A673 (cell line): ENCODE results near the gene ADGRL3. TPM values are rescaled to one million over a fixed set of nuclear protein-coding genes. Genes with fewer than 3 reads are reported as not detected.

Experiments used
- BruUV-seq: library from RNA; stranded (reverse); fragments of 400-500 nt; replicated peaks from 2 replicates; lab custom pipeline; 2021; lab: Mats Ljungman, UMichigan
- CTCF ChIA-PET: fragments of 300-600 bp; sonication (Branson Sonifier 250); formaldehyde crosslinking; loops from one replicate; lab custom pipeline; 2022; ENCODE audit warnings: antibody characterized with exemption; lab: Charles Lee
- POLR2A ChIA-PET: fragments of 300-600 bp; sonication (Branson Sonifier 250); formaldehyde crosslinking; loops from one replicate; lab custom pipeline; 2022; ENCODE audit warnings: antibody characterized with exemption; ENCODE audit not compliant: low non-redundant PET; lab: Charles Lee
- DNase-seq: peaks from one replicate; pipeline ENCODE4 v3.0.0-alpha.2; 2015; ENCODE audit warnings: low spot score
- H3K27ac ChIP-seq: fragments of 200-600 bp; sonication (generic); 2 replicates; pipeline ENCODE4 v1.5.1; 2016; ENCODE audit warnings: mixed run types, low read depth, mild to moderate bottlenecking, mixed read lengths, antibody characterized with exemption, low read length; ENCODE audit not compliant: poor library complexity, severe bottlenecking
- H3K27me3 ChIP-seq: fragments of 200-600 bp; sonication (generic); replicated peaks from 2 replicates; pipeline ENCODE4 v1.6.1; 2017; ENCODE audit warnings: mixed run types, low read depth, mild to moderate bottlenecking, mixed read lengths, antibody characterized with exemption, low read length; ENCODE audit not compliant: insufficient read depth, poor library complexity
- H3K36me3 ChIP-seq: fragments of 200-600 bp; sonication (generic); 2 replicates; pipeline ENCODE4 v1.6.1; 2016; ENCODE audit warnings: mixed run types, mild to moderate bottlenecking, mixed read lengths, antibody characterized with exemption, low read length; ENCODE audit not compliant: insufficient read depth, poor library complexity, severe bottlenecking
- H3K4me1 ChIP-seq: fragments of 200-600 bp; sonication (generic); 2 replicates; pipeline ENCODE4 v1.6.1; 2017; ENCODE audit warnings: mixed run types, mild to moderate bottlenecking, mixed read lengths, antibody characterized with exemption, low read length; ENCODE audit not compliant: insufficient read depth, poor library complexity, severe bottlenecking
- H3K4me3 ChIP-seq: fragments of 200-600 bp; sonication (generic); 2 replicates; pipeline ENCODE4 v1.5.1; 2016; ENCODE audit warnings: low read depth, mixed run types, mild to moderate bottlenecking, mixed read lengths, low read length; ENCODE audit not compliant: poor library complexity, severe bottlenecking
- H3K9me3 ChIP-seq: fragments of 200-600 bp; sonication (generic); 2 replicates; pipeline ENCODE4 v1.6.1; 2016; ENCODE audit warnings: mixed run types, low read depth, mild to moderate bottlenecking, mixed read lengths, antibody characterized with exemption, low read length; ENCODE audit not compliant: poor library complexity, severe bottlenecking
- EZH2 ChIP-seq: fragments of 200-600 bp; sonication (generic); IDR thresholded peaks from 2 replicates; pipeline ENCODE4 v1.6.1; 2017; ENCODE audit warnings: borderline replicate concordance, low read depth, mild to moderate bottlenecking, mixed read lengths, antibody characterized with exemption, low read length; ENCODE audit not compliant: poor library complexity, severe bottlenecking
- intact Hi-C: fragments of 100-400 bp; cut with micrococcal nuclease; formaldehyde crosslinking; loops from one replicate; pipeline ENCODE4 v1.10.0; 2022; ENCODE audit not compliant: unreplicated experiment
- total RNA-seq: library from RNA; stranded (reverse); gene quantifications from 2 replicates; pipeline ENCODE4 v1.2.3, GENCODE V29; 2021
- TF ChIP-seq, protein P1 (sequence below): fragments of 300-800, 200-600 bp; sonication (generic); conservative IDR thresholded peaks from 2 replicates; pipeline ENCODE4 v1.5.1; 2017; ENCODE audit warnings: low read depth, mild to moderate bottlenecking, antibody characterized with exemption, low read length, moderate library complexity, mixed read lengths

The ADGRL3 gene
- total RNA-seq, 1 experiment from 2014 or later = not detected

DNA sequence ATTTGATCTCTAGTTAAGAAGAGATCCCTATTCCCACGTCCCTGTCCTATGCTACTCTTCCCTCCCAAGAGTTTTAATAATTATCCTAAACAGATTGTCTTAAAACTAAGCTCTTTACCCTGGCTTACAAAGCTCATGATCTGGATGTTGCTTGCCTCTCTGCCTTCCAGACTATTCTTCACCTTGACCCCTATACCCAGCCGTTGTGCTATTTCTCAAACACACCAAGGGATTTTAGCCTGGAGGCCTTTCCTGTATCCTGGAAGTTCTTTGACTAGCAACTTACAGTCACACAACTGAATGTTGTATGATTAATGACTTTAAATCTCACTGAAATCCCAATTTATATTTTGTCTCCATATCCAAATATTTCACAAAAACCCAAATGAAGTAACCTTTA lies 314.9 kb downstream of the ADGRL3 start:
- POLR2A ChIA-PET = no interaction called here
- intact Hi-C loops = no loop called here
- TF ChIP-seq, protein P1, sequence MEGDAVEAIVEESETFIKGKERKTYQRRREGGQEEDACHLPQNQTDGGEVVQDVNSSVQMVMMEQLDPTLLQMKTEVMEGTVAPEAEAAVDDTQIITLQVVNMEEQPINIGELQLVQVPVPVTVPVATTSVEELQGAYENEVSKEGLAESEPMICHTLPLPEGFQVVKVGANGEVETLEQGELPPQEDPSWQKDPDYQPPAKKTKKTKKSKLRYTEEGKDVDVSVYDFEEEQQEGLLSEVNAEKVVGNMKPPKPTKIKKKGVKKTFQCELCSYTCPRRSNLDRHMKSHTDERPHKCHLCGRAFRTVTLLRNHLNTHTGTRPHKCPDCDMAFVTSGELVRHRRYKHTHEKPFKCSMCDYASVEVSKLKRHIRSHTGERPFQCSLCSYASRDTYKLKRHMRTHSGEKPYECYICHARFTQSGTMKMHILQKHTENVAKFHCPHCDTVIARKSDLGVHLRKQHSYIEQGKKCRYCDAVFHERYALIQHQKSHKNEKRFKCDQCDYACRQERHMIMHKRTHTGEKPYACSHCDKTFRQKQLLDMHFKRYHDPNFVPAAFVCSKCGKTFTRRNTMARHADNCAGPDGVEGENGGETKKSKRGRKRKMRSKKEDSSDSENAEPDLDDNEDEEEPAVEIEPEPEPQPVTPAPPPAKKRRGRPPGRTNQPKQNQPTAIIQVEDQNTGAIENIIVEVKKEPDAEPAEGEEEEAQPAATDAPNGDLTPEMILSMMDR = no peak
- TF ChIP-seq EZH2 = no peak
- Histone ChIP-seq H3K4me3 (no peak overlapping the region), H3K36me3 (no peaks in the 10 kb centered on the region), H3K4me1 (no peaks in the 10 kb centered on the region), H3K9me3 (no peaks in the 10 kb centered on the region), H3K27me3 (no peaks in the 10 kb centered on the region), H3K27ac (no peak overlapping the region)
- CTCF ChIA-PET = no interaction called here
- no TSS peak for BruUV-seq
- no peak for DNase-seq

DNA sequence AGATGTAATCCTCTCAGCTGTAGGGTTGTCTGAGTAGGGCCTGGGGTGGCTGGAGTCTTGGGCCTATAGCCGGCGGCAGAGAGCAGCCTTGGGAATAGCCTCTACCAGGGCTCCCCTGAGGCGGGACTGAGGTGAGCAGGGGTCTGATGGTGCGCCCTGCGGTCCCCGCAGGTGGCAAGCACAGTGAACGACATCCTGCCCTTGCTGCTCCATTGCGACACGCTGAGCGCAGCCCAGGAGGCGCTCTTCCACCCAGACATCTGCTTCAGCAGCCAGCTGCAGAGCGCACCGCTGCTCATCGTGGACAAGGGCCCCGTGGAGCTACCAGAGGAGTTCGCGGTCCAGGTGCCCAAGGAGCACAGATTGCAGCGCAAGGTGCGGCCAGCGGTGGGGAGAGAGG lies 317.0 kb downstream of the ADGRL3 start:
- TF ChIP-seq EZH2 = no peak
- TF ChIP-seq, protein P1 = no peak
- no peaks in the 10 kb centered on the region for H3K9me3 ChIP-seq

DNA sequence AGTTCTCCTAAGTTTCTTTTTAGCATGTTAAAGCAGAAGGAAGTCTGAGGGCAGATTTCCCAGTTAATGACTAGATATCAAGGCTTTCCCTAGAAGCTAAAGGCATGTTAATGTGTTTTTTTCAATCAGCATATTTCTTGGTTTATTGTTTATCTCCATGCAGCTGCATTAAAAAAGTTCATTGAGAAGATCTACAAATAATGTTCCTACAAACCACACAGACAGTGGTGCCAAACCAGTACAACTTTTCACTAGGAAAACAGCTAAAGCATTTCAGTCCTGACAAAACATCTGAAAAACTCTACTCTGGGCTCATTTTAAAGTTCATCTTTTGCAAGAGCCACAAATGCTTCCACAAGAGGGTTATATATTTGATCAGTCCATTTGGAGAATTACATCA lies 320.0 kb downstream of the ADGRL3 start:
- Histone ChIP-seq H3K27me3 (no peaks in the 10 kb centered on the region), H3K36me3 (no peaks in the 10 kb centered on the region), H3K27ac (no peak overlapping the region), H3K4me1 (no peaks in the 10 kb centered on the region), H3K9me3 (no peaks in the 10 kb centered on the region), H3K4me3 (no peak overlapping the region)
- ChIA-PET POLR2A (no interaction called here), CTCF (no interaction called here)
- intact Hi-C loops = no loop called here
- no peak for DNase-seq
- BruUV-seq = no TSS peak
- TF ChIP-seq, protein P1 = no peak
- TF ChIP-seq EZH2 = no peak

More for the DNA sequence above, 317.0 kb downstream of the ADGRL3 start:
- CTCF ChIA-PET = no interaction called here
- no peaks in the 10 kb centered on the region for H3K27me3 ChIP-seq
- no TSS peak for BruUV-seq
- DNase-seq = no peak
- intact Hi-C loops = no loop called here
- no peak overlapping the region for H3K4me3 ChIP-seq
- H3K27ac ChIP-seq = no peak overlapping the region
- POLR2A ChIA-PET = no interaction called here
- H3K36me3 ChIP-seq = no peaks in the 10 kb centered on the region
- no peaks in the 10 kb centered on the region for H3K4me1 ChIP-seq
